Endothelial cell of umbilical vein (primary cell): ENCODE results near the gene SPO11. TPM values are rescaled to one million over a fixed set of nuclear protein-coding genes. Genes with fewer than 3 reads are reported as not detected.

Source experiments
- BruUV-seq: library from RNA; stranded (reverse); fragments of 400-500 nt; replicated peaks from 2 replicates; lab custom pipeline; 2021; lab: Mats Ljungman, UMichigan
- CTCF ChIA-PET: fragments of 300-600, 350-600 bp; sonication (Branson Sonifier 250); formaldehyde crosslinking; loops from one replicate; lab custom pipeline; 2021; ENCODE audit warnings: antibody characterized with exemption, inconsistent platforms; lab: Charles Lee
- POLR2A ChIA-PET: fragments of 300-600, 350-600 bp; sonication (Branson Sonifier 250); formaldehyde crosslinking; loops from one replicate; lab custom pipeline; 2021; ENCODE audit warnings: antibody characterized with exemption, inconsistent platforms; lab: Charles Lee
- DNase-seq: peaks from one replicate; pipeline ENCODE4 v3.0.0-alpha.2; 2011; ENCODE audit warnings: low read depth, low spot score
- FAIRE-seq: peaks from 2 replicates; lab custom pipeline; 2011; peaks lifted over from hg19 to GRCh38; lab: Jason Lieb, UNC
- H2AFZ ChIP-seq: 2 replicates; pipeline ENCODE4 v1.6.0; 2012; ENCODE audit warnings: low read depth, low read length, control low read depth, inconsistent platforms
- H3K27ac ChIP-seq: 2 replicates; pipeline ENCODE4 v1.5.1; 2011; ENCODE audit warnings: low read depth, mild to moderate bottlenecking, control low read depth, low read length, moderate library complexity; ENCODE audit not compliant: insufficient read depth
- H3K27me3 ChIP-seq, 2 experiments: 2 replicates each; pipeline versions ENCODE4 v1.6.0 to v1.6.1; 2011; ENCODE audit warnings: low read length in 2 of 2, mixed read lengths in 1 of 2; ENCODE audit not compliant: control insufficient read depth in 2 of 2, insufficient read depth in 2 of 2
- H3K36me3 ChIP-seq, 2 experiments: 2 replicates in 1 of 2; 3 replicates in 1 of 2; pipeline ENCODE4 v1.5.1; 2011; ENCODE audit warnings: low read length in 2 of 2, mild to moderate bottlenecking in 1 of 2, moderate library complexity in 1 of 2; ENCODE audit not compliant: control insufficient read depth in 2 of 2, insufficient read depth in 2 of 2; ENCODE audit errors: extremely low read depth in 1 of 2
- H3K4me1 ChIP-seq: 3 replicates; pipeline ENCODE4 v1.5.1; 2011; ENCODE audit warnings: mild to moderate bottlenecking, low read length; ENCODE audit not compliant: control insufficient read depth, insufficient read depth; ENCODE audit errors: extremely low read depth
- H3K4me2 ChIP-seq: 2 replicates; pipeline ENCODE4 v1.6.1; 2011; ENCODE audit warnings: low read length, control low read depth, mixed read lengths; ENCODE audit not compliant: insufficient read depth
- H3K4me3 ChIP-seq, 3 experiments: fragments of 200-600 bp in 1 of 3; sonication (generic), shearing (Covaris generic) in 1 of 3; replicated peaks in 1 of 3; 2 replicates each; pipeline ENCODE4 v1.5.1; 2011 to 2016; ENCODE audit warnings: control low read depth in 3 of 3, low read length in 3 of 3, mild to moderate bottlenecking in 2 of 3, inconsistent platforms in 1 of 3, low read depth in 1 of 3, moderate library complexity in 1 of 3; ENCODE audit not compliant: insufficient read depth in 1 of 3
- H3K79me2 ChIP-seq: 2 replicates; pipeline ENCODE4 v1.6.0; 2012; ENCODE audit warnings: low read length, inconsistent platforms; ENCODE audit not compliant: control insufficient read depth, insufficient read depth
- H3K9ac ChIP-seq: replicated peaks from 2 replicates; pipeline ENCODE3; 2011; ENCODE audit warnings: low read length, control low read depth; ENCODE audit not compliant: insufficient read depth; ENCODE audit errors: extremely low read depth
- H3K9me1 ChIP-seq: replicated peaks from 3 replicates; pipeline ENCODE4 v1.6.0; 2011; ENCODE audit warnings: mild to moderate bottlenecking, low read length; ENCODE audit not compliant: control insufficient read depth, insufficient read depth; ENCODE audit errors: extremely low read depth
- H3K9me3 ChIP-seq: replicated peaks from 2 replicates; pipeline ENCODE4 v1.5.1; 2012; ENCODE audit warnings: low read length, inconsistent platforms; ENCODE audit not compliant: control insufficient read depth, insufficient read depth
- H4K20me1 ChIP-seq: replicated peaks from 2 replicates; pipeline ENCODE3; 2011; ENCODE audit warnings: mild to moderate bottlenecking, low read length; ENCODE audit not compliant: control insufficient read depth, insufficient read depth; ENCODE audit errors: extremely low read depth
- CTCF ChIP-seq, 2 donors: IDR thresholded peaks; 1 replicate in 1 of 2; 2 replicates in 1 of 2; pipeline ENCODE4 v1.5.1; 2011; ENCODE audit warnings: low read length in 2 of 2, mild to moderate bottlenecking in 2 of 2, moderate library complexity in 2 of 2, control low read depth in 1 of 2, inconsistent platforms in 1 of 2, low read depth in 1 of 2; ENCODE audit not compliant: insufficient read depth in 1 of 2; ENCODE audit errors: extremely low read depth in 1 of 2
- EZH2 ChIP-seq: IDR thresholded peaks from 2 replicates; pipeline ENCODE4 v1.6.1; 2012; ENCODE audit warnings: borderline replicate concordance, low read depth, mild to moderate bottlenecking, moderate library complexity, low read length, inconsistent platforms; ENCODE audit not compliant: severe bottlenecking
- FOS ChIP-seq: IDR thresholded peaks from 2 replicates; pipeline ENCODE4 v1.6.1; 2011; ENCODE audit warnings: mild to moderate bottlenecking, low read length, moderate library complexity, borderline replicate concordance; ENCODE audit not compliant: insufficient read depth
- GATA2 ChIP-seq: IDR thresholded peaks from 2 replicates; pipeline ENCODE4 v1.7.0; 2011; ENCODE audit warnings: low read depth, mild to moderate bottlenecking, moderate library complexity, mixed read lengths, low read length; ENCODE audit not compliant: insufficient read length, insufficient read depth
- JUN ChIP-seq: IDR thresholded peaks from 2 replicates; pipeline ENCODE4 v1.6.1; 2011; ENCODE audit warnings: borderline replicate concordance, low read depth; ENCODE audit not compliant: insufficient read length, insufficient read depth
- MAX ChIP-seq: IDR thresholded peaks from 2 replicates; pipeline ENCODE4 v1.6.1; 2011; ENCODE audit not compliant: insufficient read depth, insufficient read length
- MYC ChIP-seq: IDR thresholded peaks from one replicate; pipeline ENCODE4 v1.6.1; 2011; ENCODE audit warnings: mild to moderate bottlenecking, low read depth, low read length
- POLR2A ChIP-seq: IDR thresholded peaks from 2 replicates; pipeline ENCODE4 v1.6.1; 2012; ENCODE audit warnings: low read depth, mild to moderate bottlenecking, control low read depth, low read length
- POLR2AphosphoS5 ChIP-seq: IDR thresholded peaks from 2 replicates; pipeline ENCODE4 v1.6.1; 2012; ENCODE audit warnings: low read depth, mild to moderate bottlenecking, control low read depth, low read length, moderate library complexity; ENCODE audit not compliant: insufficient read depth
- dilution Hi-C: fragments of 300-500 bp; cut with MboI; formaldehyde crosslinking; loops from one replicate; pipeline ENCODE4 v1.15.0; 2019; ENCODE audit warnings: low sequenced_read_pairs; ENCODE audit not compliant: extremely low pct_ligation_motif_present
- intact Hi-C: fragments of 100-400 bp; cut with micrococcal nuclease; formaldehyde crosslinking; loops from one replicate; pipeline ENCODE4 v1.10.0; 2022
- polyA plus RNA-seq, 4 experiments: library from polyadenylated mRNA; depleted of rRNA in 3 of 4; stranded (reverse) in 3 of 4; unstranded in 1 of 4; fragments of >200 nt; gene quantifications; 2 replicates each; pipeline versions ENCODE4 v1.2.1 to v1.2.3, GENCODE V29; 2011 to 2012; ENCODE audit warnings: missing spikeins in 1 of 4
- total RNA-seq: library from RNA; stranded (reverse); gene quantifications from 2 replicates; pipeline ENCODE4 v1.2.3, GENCODE V29; 2021

SPO11 gene
- total and polyA plus RNA-seq, 2 donors (not counting 3 experiments of a cell fraction or from before 2014, with no cell fraction given) = not detected

- DNase-seq (no peak), FAIRE-seq (no peak)
- no peak overlapping the region for H2AFZ ChIP-seq
- no peaks in the 10 kb centered on the region for H3K9me3 ChIP-seq
- no peak overlapping the region for H3K27ac ChIP-seq
- no peak overlapping the region for H3K4me3 ChIP-seq
- H4K20me1 ChIP-seq = no peaks in the 10 kb centered on the region
- no peak overlapping the region for H3K9ac ChIP-seq
- no TSS peak for BruUV-seq
- H3K9me1 ChIP-seq = no peaks in the 10 kb centered on the region
- POLR2A ChIA-PET = no interaction called here
- H3K79me2 ChIP-seq = no peaks in the 10 kb centered on the region
- TF ChIP-seq JUN (no peak), POLR2A (no peak), FOS (no peak), GATA2 (no peak), POLR2AphosphoS5 (no peak), MAX (no peak), EZH2 (no peak), CTCF (IDR thresholded peaks at IDR 0.05; ENCODE audit: extremely low read depth in 1 of 2, insufficient read depth in 1 of 2, low read depth in 1 of 2, low read length in 2 of 2) (no peak), MYC (no peak)
- intact Hi-C loops = no loop called here
- H3K27me3 ChIP-seq = no peaks in the 10 kb centered on the region
- CTCF ChIA-PET = no interaction called here
- no peaks in the 10 kb centered on the region for H3K4me1 ChIP-seq
- dilution Hi-C loops = no loop called here
- no peak overlapping the region for H3K4me2 ChIP-seq
- H3K36me3 ChIP-seq = no peaks in the 10 kb centered on the region
Measured at GRCh38 chr20:57280221-57280620, 49.4 kb upstream of the SPO11 start.
